Measurements from ENCODE around the gene TMEM181. TPM values are rescaled to one million over a fixed set of nuclear protein-coding genes. Genes with fewer than 3 reads are reported as not detected.

The TMEM181 gene
- total and polyA plus RNA-seq, 2 of the 13 experiments (the other 11 are each of a cell fraction or from before 2014, with no cell fraction given) = 59.1 to 108 TPM

GRCh38 chr6:158560836-158561320, 987 bp downstream of the TMEM181 start (continued):
- 0 out of 2 replicates have a peak, but pooled peaks have one; percentile 26 for TF ChIP-seq ZNF580 (CRISPR knock-in tag; IDR thresholded peaks at IDR 0.05; ENCODE audit: borderline replicate concordance, low read depth)
- TF ChIP-seq FUBP1 (CRISPR knock-in tag; IDR thresholded peaks at IDR 0.05; ENCODE audit: borderline replicate concordance) = no peak
- TF ChIP-seq NCOA1 (CRISPR knock-in tag; IDR thresholded peaks at IDR 0.05) = no peak
- no peak for TF ChIP-seq PRDM10 (CRISPR knock-in tag; IDR thresholded peaks at IDR 0.05; ENCODE audit: low read depth)
- TF ChIP-seq SMARCC2 (IDR thresholded peaks at IDR 0.05) = no peak
- peak; percentile 17 for TF ChIP-seq HNRNPLL (IDR thresholded peaks at IDR 0.05; ENCODE audit: low read depth, low read length, poor library complexity, severe bottlenecking)
- TF ChIP-seq PHB2 (IDR thresholded peaks at IDR 0.05; ENCODE audit: partially characterized antibody) = no peak
- no peak for TF ChIP-seq SKI (IDR thresholded peaks at IDR 0.05; ENCODE audit: partially characterized antibody)
- no peak for TF ChIP-seq SRF (IDR thresholded peaks at IDR 0.05; ENCODE audit: low read depth, low read length)
- no peak for TF ChIP-seq PRMT3 (CRISPR knock-in tag; IDR thresholded peaks at IDR 0.05; ENCODE audit: borderline replicate concordance, low read depth)
- TF ChIP-seq ZNF816 (CRISPR knock-in tag; IDR thresholded peaks at IDR 0.05; ENCODE audit: borderline replicate concordance) = no peak
- no peak for TF ChIP-seq PAF1 (CRISPR knock-in tag; IDR thresholded peaks at IDR 0.05)
- no peak for TF ChIP-seq DR1 (CRISPR knock-in tag; IDR thresholded peaks at IDR 0.05)
- TF ChIP-seq ZNF335 (CRISPR knock-in tag; IDR thresholded peaks at IDR 0.05) = no peak; the same call in 1 of the 2 replicates
- TF ChIP-seq ZBTB39 (CRISPR knock-in tag; IDR thresholded peaks at IDR 0.05) = no peak
- TF ChIP-seq ZNF136 (CRISPR knock-in tag; IDR thresholded peaks at IDR 0.05; ENCODE audit: low read depth) = 0 out of 2 replicates have a peak, but pooled peaks have one; percentile 30
- no peak for TF ChIP-seq NBN (conservative IDR thresholded peaks at IDR 0.05)
- no peak for TF ChIP-seq KLF11 (CRISPR knock-in tag; IDR thresholded peaks at IDR 0.05)
- 0 out of 2 replicates have a peak, but pooled peaks have one; percentile 5 for TF ChIP-seq MXD1 (CRISPR knock-in tag; IDR thresholded peaks at IDR 0.05)
- TF ChIP-seq ZNF3 (CRISPR knock-in tag; IDR thresholded peaks at IDR 0.05) = no peak
- no peak for TF ChIP-seq ZBTB2 (CRISPR knock-in tag; IDR thresholded peaks at IDR 0.05; ENCODE audit: low read depth)

Data from HepG2 (cell line).